NCI-H1048 (cell line): Measurements from ENCODE around the gene TNFSF15.

ENCODE experiments used
- DNase-seq: peaks from one replicate; lab custom pipeline; 2025; lab: John Stamatoyannopoulos, UW

TNFSF15 gene

GRCh38 chr9:114805670-114806525 lies at the start of gene TNFSF15:
Gene TNFSF15, minus strand, starts transcription at chr9:114806039. Its CDS starts 27 bp downstream, at chr9:114806012.
- DNase-seq, result no peak

GRCh38 chr9:114855488-114855887 lies 49.6 kb upstream of the TNFSF15 start:
- no peak for DNase-seq

- no peak for DNase-seq
Observed at GRCh38 chr9:114854736-114855355, 49.0 kb upstream of the TNFSF15 start.

- no peak for DNase-seq
Observed at GRCh38 chr9:114853071-114853855, 47.4 kb upstream of the TNFSF15 start.

GRCh38 chr9:114852050-114852594 lies 46.3 kb upstream of the TNFSF15 start:
- DNase-seq, result no peak

- DNase-seq, result no peak
Observed at GRCh38 chr9:114851306-114851705, 45.5 kb upstream of the TNFSF15 start.

- DNase-seq, result no peak
Observed at GRCh38 chr9:114850871-114851270, 45.0 kb upstream of the TNFSF15 start.

- DNase-seq, result no peak
Observed at GRCh38 chr9:114849450-114849849, 43.6 kb upstream of the TNFSF15 start.

GRCh38 chr9:114847492-114848417 lies 41.9 kb upstream of the TNFSF15 start:
- DNase-seq, result no peak

- DNase-seq, result no peak
Observed at GRCh38 chr9:114845373-114845772, 39.5 kb upstream of the TNFSF15 start.

- DNase-seq, result no peak
Observed at GRCh38 chr9:114844766-114845165, 38.9 kb upstream of the TNFSF15 start.

- DNase-seq, result no peak
Observed at GRCh38 chr9:114837923-114838322, 32.1 kb upstream of the TNFSF15 start.

- DNase-seq, result no peak
Observed at GRCh38 chr9:114836769-114837168, 30.9 kb upstream of the TNFSF15 start.

GRCh38 chr9:114834386-114834785 lies 28.5 kb upstream of the TNFSF15 start:
- no peak for DNase-seq

- DNase-seq, result no peak
Observed at GRCh38 chr9:114830546-114830945, 24.7 kb upstream of the TNFSF15 start.

GRCh38 chr9:114829574-114830440 lies 24.0 kb upstream of the TNFSF15 start:
- no peak for DNase-seq

GRCh38 chr9:114828303-114828650 lies 22.4 kb upstream of the TNFSF15 start:
- no peak for DNase-seq

GRCh38 chr9:114827641-114828302 lies 21.9 kb upstream of the TNFSF15 start:
- DNase-seq, result no peak

- no peak for DNase-seq
Observed at GRCh38 chr9:114826431-114826830, 20.6 kb upstream of the TNFSF15 start.
